HG03521 (cell line): ENCODE data around the gene MRPL38.
A peak's percentile ranks its signal among the peaks of the same experiment; 100 is the strongest.
"Not testable (repeated sequence)": the region's sequence is repeated elsewhere in the genome, so short reads cannot be mapped to it uniquely, and the experiment has no call there.

Experiments used
- ATAC-seq: cut with Tn5 transposase; IDR thresholded peaks from one replicate; pipeline ENCODE4 v1.9.1; 2021; ENCODE audit warnings: mild to moderate bottlenecking, moderate library complexity; ENCODE audit not compliant: unreplicated experiment

MRPL38 gene

GRCh38 chr17:75898065-75898464 lies 6.6 kb downstream of the MRPL38 start:
- no peak for ATAC-seq

GRCh38 chr17:75897160-75898019 lies 7.3 kb downstream of the MRPL38 start:
- no peak for ATAC-seq

- ATAC-seq = peak; percentile 52
Observed at GRCh38 chr17:75896415-75897159, 8.1 kb downstream of the MRPL38 start, which contains the start of gene TRIM65. TSS of gene TRIM65 (minus strand) at chr17:75896951. CDS start at chr17:75896937, 14 bp downstream.

- ATAC-seq = no peak
Observed at GRCh38 chr17:75895370-75896155, 9.1 kb downstream of the MRPL38 start.

- no peak for ATAC-seq
Observed at GRCh38 chr17:75894049-75894733, 10.5 kb downstream of the MRPL38 start.

- no peak for ATAC-seq
Observed at GRCh38 chr17:75893305-75894048, 11.2 kb downstream of the MRPL38 start.

GRCh38 chr17:75892556-75893224 lies 12.0 kb downstream of the MRPL38 start:
- ATAC-seq = no peak

GRCh38 chr17:75891605-75892555 lies 12.8 kb downstream of the MRPL38 start:
- ATAC-seq = no peak

GRCh38 chr17:75891022-75891604 lies 13.6 kb downstream of the MRPL38 start:
- ATAC-seq = no peak

- ATAC-seq = no peak
Observed at GRCh38 chr17:75889454-75889853, 15.2 kb downstream of the MRPL38 start.

GRCh38 chr17:75888484-75888883 lies 16.2 kb downstream of the MRPL38 start:
- ATAC-seq = no peak

- ATAC-seq = not testable (repeated sequence)
Observed at GRCh38 chr17:75885860-75886259, 18.8 kb downstream of the MRPL38 start.

GRCh38 chr17:75885431-75885830 lies 19.3 kb downstream of the MRPL38 start:
- no peak for ATAC-seq

GRCh38 chr17:75881678-75882454 lies 22.8 kb downstream of the MRPL38 start:
- ATAC-seq = no peak

GRCh38 chr17:75880266-75880665 lies 24.4 kb downstream of the MRPL38 start:
- no peak for ATAC-seq

- ATAC-seq = peak; percentile 28
Observed at GRCh38 chr17:75878174-75878998, 26.3 kb downstream of the MRPL38 start, which contains the start of gene TRIM47. TSS of gene TRIM47 (minus strand) at chr17:75878581. CDS start at chr17:75878548, 33 bp downstream.
